Purkinje cell (primary cell): ENCODE measurements around the gene AMER3. TPM values are rescaled to one million over a fixed set of nuclear protein-coding genes. Genes with fewer than 3 reads are reported as not detected.

Experiments used
- polyA plus RNA-seq: library from polyadenylated mRNA; unstranded; fragments of >200 nt; fragmentation: Nextera tagmentation; gene quantifications from 2 replicates; pipeline ENCODE4 v1.2.1, GENCODE V29; 2014

Gene AMER3
- 0.70 and 1.2 TPM in 2 replicates for polyA plus RNA-seq

DNA sequence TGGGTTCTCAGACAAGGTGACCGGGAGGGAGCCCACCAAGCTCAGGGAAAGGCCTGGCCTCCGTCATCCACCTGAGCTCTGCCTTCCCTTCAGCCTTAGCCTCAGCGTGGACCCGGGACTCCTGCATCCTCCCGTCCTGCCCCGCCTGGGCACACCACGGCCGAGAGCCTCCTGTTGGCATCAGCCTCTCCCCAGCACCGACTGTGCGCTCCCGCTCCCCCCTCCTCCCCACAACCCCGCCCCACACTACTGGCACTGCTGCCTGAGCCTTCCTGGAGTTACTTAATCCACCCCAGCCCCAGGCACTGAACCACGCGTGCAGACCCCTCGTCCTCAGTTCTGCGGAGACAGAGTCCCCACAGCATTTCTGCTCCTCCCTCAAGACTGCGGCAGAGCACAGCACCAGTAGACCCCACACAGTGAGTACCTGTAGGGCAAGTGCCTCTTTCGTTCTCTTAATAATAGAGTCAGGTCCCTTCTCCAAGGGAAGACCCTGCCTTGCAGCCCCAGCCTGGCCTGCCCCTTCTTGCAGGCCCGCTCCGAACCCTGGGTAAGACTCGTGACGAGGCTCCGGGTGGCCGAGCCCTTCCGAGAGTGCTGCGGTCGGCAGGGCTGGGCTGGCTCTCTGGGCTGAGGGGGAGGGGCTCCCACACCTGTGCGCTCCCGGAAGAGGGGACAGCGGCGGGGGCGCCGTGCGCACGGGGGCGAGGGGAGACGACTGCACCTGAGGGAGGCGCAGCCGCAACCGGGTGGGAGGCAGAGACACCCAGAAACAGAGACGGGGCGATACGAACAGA lies at the start of gene AMER3:
Gene AMER3, plus strand, starts transcription at position 285 of the 797 bp plus-strand sequence. CDS start 6,533 bp downstream, outside the sequence.

GRCh38 chr2:130728549-130729316 lies 26.6 kb upstream of the AMER3 start, which contains the start of gene GPR148:
TSS of gene GPR148 (plus strand) at chr2:130729070. CDS start at chr2:130729152, 82 bp downstream.

Other genes starting within 250 kb of the AMER3 start
- gene POTEI, start 246.2 kb upstream of the AMER3 start, polyA plus RNA-seq = 0.67 TPM in 1 of 2 replicates, not detected in the other
- gene CFC1B, start 234.3 kb upstream of the AMER3 start, polyA plus RNA-seq = not detected in 2 replicates
- gene CFC1, start 156.0 kb upstream of the AMER3 start, polyA plus RNA-seq = 0.39 and 0.85 TPM in 2 replicates
- gene POTEJ, start 144.1 kb upstream of the AMER3 start, polyA plus RNA-seq = 0.16 TPM in 1 of 2 replicates, not detected in the other
- gene GPR148, start 26.5 kb upstream of the AMER3 start, polyA plus RNA-seq = not detected in 2 replicates
- gene ARHGEF4, start 81.4 kb downstream of the AMER3 start, polyA plus RNA-seq = 1.7 and 5.4 TPM in 2 replicates